ENCODE results near the gene IKZF1.

The IKZF1 gene

DNA sequence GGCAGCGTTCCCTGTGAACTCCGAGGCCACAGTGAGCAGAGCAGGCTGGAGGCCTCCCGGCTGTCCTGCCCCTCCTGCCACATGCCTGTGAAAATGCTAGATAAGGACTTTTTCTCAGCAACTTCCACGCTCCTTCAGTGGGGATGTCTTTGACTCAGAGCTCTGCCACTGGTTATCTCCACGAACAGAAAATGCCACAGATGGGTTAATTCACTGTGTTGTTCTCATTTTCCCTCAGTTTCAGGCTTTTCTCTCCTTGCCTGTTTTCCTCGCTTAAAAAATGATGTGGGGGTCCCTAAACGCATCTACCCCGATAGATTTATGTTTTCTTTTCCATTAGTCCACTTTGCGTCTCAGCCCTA lies 51.3 kb downstream of the IKZF1 start:
- DNase-seq (ENCODE audit: low read depth in 2 of 2) = no peak

DNA sequence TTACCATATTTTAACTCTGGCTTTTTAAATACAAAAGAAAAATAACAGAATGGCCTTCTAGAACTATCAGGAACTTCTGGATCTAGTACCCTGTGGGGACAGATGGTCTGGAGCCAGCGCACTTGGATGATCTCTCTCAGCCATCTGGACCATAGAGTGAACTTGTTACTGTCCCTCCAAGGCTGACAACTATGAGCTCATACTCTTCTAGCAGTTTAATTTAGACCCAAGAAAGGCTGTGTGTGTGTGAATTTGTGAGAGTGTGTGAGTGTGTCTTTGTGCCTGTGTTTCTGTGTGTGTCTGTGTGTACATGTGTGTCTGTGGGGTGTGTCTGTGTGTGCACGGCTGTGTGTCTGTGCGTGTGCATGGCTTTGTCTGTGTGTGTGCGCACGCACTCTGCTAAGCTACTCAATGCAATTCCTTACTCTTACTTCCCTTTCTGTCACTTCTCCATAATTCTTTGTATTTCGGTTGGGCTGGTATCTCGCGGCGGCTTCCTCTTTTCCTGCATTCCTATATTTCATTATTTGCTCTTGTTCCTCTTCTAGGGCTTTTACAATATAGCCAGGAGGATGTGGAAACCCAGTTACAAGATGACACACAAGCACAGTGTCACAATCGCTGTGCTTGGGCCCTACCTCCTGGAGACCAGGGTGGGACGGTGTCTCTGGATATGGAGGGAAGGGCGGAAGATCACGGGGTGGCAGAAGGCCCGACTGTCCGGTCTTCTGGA lies 51.9 kb downstream of the IKZF1 start:
- no peak for DNase-seq (ENCODE audit: low read depth in 2 of 2)

DNA sequence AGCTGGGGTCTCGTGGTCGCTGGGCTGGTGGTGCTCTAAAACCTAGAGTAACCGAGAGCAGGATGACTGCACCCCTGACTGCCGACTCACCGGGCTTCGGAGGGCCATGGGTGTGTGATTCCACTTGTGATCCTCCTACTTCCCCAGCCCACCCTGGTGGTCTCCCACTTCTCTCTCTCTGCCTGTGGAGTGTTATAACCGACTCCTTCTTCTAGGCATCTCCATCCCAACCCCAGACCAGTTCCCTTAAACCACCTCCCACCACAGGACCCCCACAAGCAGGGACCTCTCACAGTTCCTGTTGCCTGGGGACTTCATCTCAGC lies 52.4 kb downstream of the IKZF1 start:
- no peak for DNase-seq (ENCODE audit: low read depth in 2 of 2)

DNA sequence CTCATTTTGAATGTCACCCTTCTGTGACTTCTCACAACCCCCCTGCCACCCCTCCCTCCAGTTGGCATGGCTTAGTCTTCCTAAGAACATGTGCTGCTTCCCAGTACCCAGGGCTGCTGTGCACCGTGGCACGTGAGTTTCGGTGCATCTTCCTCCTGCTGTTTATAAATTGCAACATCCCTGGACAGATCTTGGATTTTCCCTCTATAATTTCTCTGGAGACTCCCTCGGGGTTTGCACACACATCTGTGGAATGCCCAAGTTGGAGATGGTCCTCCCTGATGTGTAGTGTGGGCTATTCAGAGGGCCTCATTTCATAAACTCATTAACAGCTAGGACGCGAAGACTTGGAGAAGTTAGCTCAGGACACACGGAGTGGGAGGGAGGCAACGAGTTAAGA lies 52.9 kb downstream of the IKZF1 start:
- DNase-seq (ENCODE audit: low read depth in 2 of 2) = no peak

DNA sequence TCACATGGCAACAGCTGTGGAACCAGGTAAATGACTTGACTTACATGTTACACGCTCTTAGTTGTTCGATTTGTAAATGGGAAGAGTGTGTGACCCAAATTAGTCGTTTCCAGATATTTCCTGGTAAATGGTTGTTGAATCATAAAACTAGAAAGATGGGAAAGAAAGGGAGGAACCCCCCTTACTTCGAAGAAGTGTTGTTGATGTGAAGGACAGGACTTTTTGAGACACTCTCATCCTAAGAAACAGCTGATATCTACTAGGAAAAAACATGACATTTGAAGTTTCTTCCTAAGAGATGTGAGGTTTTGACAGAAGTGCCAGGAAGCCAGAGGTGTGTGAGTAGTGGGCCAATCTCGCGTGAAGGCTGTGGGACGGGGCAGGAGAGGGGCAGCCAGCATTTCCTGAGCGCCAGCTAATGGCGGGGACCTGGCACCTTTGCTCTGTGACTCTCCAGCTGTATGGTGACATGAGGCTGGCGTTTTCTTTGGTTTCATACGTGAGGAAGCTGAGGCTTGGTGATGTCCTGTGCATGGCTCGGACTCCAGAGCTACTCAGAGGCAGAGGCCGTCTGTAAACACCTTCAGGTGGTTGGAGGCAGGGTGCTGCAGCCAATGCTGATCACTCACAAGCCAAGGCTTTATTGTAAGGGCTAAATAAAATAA lies 53.7 kb downstream of the IKZF1 start:
- DNase-seq (ENCODE audit: low read depth in 2 of 2) = no peak

DNA sequence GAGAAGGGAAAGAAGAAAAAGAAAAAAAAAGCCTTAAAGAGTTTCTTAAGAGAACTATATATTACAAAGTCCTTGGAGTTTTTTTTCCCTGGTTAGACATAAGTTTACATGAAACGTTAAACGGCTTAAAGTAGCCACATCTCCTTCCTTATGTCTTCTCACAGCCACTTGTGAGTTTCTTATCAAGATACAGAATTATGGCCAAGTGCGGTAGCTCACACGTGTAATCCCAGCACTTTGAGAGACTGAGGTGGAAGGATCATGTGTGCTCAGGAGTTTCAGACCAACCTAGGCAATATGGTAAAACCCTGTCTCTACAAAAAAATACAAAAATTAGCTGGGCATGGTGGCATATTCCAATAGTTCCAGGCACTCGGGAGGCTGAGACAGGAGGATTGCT lies 54.3 kb downstream of the IKZF1 start:
- no peak for DNase-seq (ENCODE audit: low read depth in 2 of 2)

DNA sequence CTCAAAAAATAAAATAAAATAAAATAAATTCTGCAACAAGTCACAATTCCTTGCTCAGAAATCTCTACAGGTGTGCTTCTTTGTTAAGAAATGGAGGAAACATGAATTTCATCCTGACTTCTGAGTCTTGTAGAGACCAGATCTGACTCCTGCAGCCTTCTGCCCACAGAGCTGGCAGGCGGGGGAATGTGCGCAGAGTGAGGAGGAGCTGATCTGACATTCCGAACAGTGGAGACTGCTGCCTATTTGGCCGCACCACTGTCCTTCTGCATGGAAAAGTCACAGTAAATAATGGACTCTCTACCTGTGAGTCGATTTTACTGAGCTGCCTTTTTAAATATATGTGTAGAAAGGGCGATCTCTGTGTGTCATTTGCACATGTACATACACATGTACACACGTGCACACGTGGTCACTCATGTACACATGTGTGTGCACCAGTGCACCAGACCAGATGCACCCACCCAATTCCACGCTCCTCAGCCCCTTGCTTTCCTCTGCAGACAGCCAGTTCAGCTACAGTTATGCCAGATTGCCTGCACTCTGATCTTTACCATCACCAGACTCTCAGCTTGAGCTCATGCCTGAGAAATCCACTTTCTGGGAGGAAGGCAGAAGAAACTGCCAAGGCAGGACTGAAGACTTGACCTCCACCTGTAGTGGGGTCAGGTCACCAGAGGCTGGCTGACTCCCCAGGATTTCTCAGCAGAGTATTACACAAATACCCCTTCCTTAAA lies 54.9 kb downstream of the IKZF1 start:
- DNase-seq (ENCODE audit: low read depth in 2 of 2) = no peak

DNA sequence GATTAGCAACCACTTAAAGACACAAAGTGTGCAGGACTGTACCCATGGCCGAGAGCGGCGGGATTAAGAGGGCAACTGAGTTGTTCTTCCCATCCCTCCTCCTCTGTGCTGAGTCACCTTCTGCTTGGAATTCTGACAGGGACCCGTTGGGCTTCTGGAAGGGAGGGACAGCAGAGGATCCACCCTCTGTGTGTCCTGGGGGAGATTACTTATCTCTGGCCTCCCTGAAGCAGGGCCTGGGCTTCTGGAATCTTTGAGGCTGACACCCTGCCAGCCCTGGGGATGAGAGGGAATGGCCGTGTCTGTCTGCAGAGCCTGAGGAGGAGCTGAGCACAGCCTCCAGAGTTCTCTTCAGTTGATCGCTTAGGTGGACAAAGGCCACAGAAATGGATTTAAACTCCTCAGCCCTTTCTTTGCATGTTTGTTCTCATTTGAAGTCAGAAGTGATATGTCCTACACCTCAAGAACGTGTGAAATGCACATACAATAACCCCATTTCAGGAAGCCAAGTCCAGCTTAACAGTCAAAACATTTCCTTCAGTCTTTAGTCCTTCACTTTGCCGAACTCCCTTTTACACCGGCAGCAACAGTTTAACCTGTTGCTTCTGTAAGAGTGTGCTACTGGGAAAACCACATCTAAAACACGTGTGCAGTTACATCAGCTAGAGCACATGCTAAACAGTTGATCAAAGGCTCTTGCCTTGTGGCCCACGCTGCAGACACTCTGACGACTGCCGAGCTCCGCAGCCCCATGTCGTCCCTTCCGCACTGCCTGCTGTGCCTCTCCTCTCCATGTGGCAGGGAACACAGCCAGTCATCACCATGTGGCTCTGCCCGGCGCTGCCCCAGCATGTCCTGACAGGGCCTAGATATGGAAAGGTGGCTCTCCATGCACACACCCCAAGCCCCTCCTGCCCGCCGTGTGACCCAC lies 55.7 kb downstream of the IKZF1 start:
- DNase-seq (ENCODE audit: low read depth in 2 of 2) = peak in 1 of 2 donors; percentile 48

DNA sequence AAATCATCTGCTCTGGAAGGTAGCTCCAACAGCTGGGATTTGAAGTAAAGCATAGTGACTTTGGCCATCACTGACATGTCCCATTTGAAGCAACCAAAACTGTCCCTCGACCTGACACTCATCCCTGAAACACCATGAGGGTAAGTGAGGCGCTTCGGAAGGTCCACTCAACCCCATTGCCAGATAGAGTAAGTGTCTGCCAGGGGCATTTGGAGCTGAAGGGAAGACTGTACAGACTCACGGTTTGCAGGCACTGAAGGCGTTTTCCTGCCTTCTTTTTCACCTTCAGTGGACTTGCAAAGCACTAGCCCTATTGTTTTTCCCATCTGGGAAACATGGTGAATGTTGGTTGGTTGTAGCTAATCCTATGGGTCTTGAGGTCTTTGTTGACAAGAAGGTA lies 57.6 kb downstream of the IKZF1 start:
- DNase-seq (ENCODE audit: low read depth in 2 of 2) = no peak

DNA sequence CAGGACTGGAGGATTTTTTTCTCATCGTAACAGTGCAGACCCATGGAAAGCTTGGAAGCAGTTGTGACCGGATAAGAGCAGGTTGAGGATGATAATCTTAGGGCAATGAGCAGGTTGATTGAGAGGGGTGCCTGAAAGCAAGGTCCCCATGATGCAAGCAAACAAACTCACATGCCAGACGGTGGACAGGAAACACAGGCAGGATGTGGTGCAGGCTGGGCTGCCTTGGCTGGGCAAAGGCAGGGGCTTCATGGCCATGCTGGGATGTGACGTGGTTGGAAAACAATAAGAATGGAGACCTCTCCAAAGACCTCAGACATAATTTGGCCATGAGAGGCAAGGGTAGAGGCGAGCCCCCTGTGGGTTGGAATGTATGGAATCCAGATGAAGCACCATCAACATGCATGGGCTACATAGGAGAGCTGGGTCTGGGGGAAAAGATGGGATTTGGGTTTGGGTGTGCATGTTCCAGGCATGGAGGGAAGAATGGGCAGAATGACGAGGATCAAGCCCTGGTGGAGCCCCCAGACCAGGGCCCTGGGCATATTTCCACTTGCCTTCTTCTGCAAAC lies 58.3 kb downstream of the IKZF1 start:
- DNase-seq (ENCODE audit: low read depth in 2 of 2) = no peak

DNA sequence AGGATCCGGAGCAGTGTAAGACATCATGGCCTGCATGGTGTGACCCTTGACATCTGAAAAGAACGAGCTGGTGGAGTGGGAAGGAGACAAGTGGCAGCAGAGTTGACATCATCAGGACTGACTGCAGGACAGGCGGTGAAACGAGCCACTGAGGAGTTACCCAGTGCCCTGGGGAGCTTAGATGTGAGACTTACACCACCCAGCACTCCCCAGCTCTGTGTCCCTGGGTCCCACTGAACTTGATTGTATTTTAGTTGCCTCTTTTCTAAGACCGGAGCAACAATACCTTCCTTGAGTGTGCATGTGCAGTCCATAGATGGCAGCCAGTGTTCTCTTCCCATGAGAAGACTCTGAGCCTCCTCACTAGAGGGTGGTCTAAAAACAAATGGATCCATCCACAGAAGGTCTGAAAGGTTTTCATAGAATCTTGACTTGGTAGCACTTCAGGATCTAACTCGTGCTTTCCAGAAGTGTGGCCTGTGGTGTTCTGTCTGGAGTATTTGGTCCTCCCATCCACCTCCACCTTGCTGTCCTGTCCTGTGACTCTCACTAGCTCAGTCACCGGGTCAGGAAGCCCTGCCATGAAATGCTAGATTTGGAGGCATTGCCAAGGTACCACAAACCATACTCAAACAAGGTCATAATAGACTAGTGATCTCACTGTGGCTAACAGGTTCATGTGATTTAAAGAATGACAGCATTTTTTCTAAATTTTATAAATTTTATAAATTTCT lies 59.0 kb downstream of the IKZF1 start:
- no peak for DNase-seq (ENCODE audit: low read depth in 2 of 2)

DNA sequence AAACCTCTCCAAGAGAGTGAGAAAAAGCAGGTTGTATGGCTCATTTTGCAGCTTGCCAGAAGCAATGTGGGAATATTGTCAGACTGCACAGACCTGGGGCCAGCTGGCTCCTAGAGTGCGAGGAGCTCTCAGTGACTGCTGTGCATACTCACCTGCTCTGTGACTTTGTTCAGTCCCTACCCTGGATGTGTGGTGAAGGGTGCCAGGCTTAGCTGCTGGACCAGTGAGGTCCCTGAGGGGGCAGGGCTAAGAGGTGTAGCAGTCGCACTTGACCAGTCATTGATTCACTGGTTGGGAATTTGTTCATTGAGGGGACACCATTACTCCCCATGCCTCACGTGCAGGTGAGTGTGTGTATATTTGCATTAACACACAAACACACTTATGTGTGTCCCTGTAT lies 60.1 kb downstream of the IKZF1 start:
- no peak for DNase-seq (ENCODE audit: low read depth in 2 of 2)

DNA sequence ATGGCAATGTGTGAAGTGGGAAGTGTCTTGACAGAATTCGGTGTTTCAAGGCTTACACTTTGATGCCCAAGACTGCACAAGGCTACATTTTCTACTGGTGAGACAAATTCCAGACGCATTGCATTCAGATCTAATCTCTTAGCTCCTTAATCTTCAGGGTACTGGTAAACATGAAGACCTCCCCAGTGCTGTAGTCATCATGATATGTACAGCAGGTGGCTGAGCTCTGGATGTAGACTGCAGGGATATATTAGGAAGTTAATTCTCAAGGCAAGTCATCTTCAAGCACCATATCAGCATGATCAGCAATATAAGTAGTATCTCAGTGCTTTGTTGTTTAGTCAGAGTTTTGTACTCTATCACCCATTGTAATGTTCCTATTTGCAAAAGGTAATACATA lies 61.8 kb downstream of the IKZF1 start:
- no peak for DNase-seq (ENCODE audit: low read depth in 2 of 2)

DNA sequence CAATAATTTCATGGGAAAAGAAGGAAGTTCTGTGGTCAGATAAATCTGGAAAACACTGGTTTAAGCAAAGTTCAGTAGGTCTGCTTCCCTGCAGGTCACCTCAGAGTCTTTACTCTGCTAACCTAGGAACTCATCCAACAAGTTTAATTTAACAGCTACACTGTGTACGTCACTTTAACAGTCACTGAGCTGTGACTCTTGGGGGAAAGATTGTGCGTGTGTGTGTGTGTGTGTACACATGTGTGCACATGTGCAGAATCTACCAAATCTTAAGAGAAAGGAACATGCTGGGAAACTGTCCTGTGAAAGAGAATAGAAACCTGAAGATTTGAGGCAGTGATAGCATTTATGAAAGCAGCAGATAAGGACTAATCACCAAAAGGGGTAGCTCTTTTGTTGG lies 62.6 kb downstream of the IKZF1 start:
- no peak for DNase-seq (ENCODE audit: low read depth in 2 of 2)

DNA sequence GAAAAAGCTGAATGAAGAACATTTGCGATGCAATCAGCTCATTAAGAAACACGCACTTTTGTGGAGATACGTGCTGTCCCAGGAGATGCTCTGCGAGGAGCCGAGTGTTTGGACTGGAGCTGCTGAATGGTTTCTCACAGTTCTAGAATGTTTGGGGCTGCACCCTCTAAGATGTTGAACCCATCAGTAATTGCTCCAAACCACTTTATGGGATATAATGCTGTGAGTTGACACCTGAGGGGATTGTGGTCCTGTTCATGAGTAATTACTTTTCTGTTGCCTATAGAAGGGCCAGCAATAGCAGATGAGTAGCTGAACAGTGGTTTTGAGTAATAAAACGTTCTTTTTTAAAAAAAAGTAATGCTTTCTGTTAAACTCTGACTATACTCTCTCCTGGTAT lies 63.1 kb downstream of the IKZF1 start:
- no peak for DNase-seq (ENCODE audit: low read depth in 2 of 2)

DNA sequence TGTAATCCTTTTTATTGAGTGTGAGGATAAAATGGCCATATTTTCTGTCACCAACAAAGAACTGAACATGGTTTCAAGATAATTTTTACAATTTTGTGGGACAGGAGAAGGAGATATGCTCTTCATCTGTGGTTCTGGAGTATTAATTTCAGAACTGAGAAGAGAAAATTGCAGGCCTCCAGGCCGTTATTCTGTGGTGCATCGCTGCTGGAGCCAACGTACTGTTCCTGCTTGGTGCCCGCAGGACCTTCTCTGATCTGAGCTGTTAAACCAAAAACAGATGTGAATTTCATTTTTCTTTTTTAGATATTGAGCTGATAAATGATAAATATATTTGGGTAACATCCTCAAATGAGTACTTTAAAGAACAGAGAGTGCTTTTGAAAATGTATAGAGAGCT lies 63.9 kb downstream of the IKZF1 start:
- no peak for DNase-seq (ENCODE audit: low read depth in 2 of 2)

DNA sequence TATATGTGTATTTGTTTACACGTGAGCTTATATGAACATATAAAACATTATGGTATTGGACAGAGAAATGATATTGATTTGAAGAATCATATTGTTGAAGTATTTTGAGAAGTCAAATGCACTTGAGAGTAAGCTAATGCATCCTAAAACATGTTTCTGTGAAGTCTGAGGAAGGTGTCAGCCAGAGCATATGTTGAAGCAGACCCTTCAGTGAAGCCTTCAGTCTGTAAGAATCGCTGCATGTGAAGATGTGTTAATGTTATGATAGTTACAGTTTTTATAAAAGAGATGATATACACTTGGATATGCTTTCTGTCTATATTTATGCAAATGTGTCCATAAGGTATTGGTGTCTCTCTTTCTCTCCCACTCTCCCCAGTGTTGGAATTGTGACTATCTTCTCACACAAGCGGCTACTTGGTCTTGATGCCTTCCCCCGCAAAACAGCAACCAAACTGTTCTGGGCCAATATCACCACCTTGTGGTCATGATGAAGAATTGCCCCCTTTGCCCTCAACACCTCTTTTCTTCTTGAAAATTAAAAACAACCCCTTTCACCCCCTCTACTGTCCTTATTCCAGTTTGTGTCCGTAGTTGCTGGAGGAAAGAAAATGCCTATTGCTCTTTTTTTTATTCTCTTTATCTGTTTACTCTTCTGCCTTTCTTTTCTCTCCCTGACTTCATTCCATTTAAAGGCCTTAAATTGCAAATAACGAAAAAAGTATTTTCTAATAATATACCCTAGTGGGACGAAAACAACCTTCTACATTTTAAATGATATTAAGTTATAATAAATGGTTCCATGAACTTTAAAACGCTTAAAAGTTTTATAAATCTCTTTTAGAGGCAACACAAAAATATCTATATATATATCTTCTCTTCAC lies 64.9 kb downstream of the IKZF1 start:
- DNase-seq (ENCODE audit: low read depth in 2 of 2) = no peak

DNA sequence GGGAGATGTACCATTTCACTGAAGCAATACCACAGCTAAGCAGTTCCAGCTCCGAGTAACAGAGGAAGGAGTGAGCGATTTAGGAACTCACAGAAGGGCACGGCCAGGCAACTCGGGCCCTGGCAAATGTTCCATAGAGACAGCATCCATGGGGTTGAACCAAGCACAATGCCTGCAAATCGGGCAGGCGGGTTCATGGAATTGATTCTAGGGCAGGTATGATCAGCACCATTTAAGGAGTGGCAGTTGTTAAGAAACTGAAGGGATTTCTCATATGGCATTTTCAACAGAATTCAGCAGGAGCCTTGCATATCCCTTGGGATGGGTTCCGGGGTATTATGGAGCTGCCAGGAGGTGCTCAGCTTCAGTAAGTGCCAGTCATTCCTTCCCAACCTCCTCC lies 66.4 kb downstream of the IKZF1 start:
- DNase-seq (ENCODE audit: low read depth in 2 of 2) = no peak

DNA sequence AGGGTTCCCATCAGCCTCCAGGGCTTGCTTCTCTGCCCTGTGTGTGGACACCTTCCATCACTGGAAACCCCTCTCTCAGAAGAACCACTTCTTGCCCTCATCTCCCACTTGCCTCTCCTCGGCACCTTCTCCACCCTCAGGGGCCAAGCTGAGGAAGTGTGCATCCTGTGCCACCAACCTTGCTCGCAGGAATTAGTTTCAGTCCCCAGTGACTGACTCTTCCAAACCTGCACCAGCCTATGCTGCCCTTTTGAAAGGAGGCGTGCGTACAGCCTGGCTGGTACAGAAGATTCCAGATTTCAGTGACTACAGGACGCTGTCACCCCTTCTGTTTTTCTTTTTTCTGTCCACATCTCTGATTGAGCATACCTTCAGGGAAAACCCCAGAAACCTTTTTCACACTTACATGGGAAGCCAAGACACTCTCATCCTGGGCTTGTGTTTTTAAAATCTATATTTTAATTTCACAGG lies 67.1 kb downstream of the IKZF1 start:
- DNase-seq (ENCODE audit: low read depth in 2 of 2) = no peak

DNA sequence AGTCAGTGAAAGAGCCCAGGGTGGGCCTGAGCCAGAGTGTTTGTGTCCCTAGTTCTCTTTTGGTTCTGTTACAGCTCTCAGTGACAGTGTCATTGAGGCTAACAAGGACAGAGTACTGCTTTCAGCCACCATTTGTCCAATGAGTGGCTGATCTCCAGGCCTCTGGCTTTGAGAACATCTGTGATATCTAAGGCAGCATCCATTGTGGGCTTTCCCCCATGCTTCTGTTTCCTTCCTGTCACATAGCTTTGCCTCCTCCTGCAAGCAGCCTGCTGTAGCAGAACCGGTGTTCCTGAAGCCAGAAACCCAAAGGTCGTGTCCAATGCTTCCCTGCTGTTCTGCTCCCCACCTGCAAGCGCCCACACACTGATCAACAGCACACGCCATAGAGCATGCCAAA lies 68.4 kb downstream of the IKZF1 start:
- no peak for DNase-seq (ENCODE audit: low read depth in 2 of 2)

Measured in stimulated activated CD8-positive, alpha-beta memory T cell treated with anti-CD3 and anti-CD28 coated beads, Interleukin-7, amount 100 ng/mL, for 1 hour (primary cell).